ENCODE data around the gene CHD3.

Gene CHD3
- total RNA-seq: 460 to 598 (median 540) reads per million in 3 donors

DNA sequence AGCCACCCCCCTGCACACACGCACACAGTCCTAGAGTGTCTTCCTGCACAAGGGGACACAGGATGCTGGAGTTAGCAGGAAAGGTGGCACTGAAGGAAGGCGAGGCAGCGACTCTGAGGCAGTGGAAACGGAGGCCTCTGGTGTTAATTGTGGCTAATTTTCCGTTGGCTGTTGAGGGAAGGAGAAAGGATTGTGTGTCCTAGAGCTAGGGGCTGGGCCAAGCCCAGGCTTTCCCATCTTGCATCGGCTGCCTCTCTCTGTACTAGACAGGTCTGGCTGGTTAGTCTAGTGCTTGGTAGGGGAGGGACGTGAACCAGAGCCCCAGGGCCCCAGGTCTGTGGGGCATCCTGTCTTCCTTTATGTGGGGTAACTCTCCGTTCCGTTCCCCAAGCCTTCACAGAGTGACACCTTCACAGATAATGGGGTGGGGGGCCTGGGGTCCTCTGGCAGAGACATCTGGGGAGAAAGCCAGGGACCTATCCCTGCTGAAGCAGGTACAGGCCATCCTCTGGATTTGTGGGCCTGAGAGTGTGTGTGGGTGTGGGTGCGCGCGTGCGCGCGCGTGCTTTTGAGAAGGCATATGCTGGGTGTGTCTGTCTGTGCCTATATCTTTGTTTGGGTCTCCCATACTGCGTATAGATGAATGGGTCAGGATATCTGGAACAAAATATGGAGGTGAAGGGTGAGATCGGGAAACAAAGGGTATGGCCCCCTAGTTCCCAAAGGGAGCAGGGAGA lies at the start of gene CHD3:
Gene CHD3 (plus strand): TSS at position 606 of the 737 bp plus-strand sequence. CDS start 212 bp downstream, outside the sequence.
- DNase-seq: peak in 2 of 3 donors; percentile 16 to 17
- no peaks in the 10 kb centered on the region for H3K27me3 ChIP-seq (replicated peaks; ENCODE audit: control insufficient read depth, insufficient read depth, low read length, poor library complexity, severe bottlenecking)
- H3K4me3 ChIP-seq (ENCODE audit: insufficient read depth, low read depth, low read length, poor library complexity, severe bottlenecking): peak within 1 kb of the TSS; percentile 79
- H3K9me3 ChIP-seq (ENCODE audit: control insufficient read depth, low read length): no peaks in the 10 kb centered on the region
- H3K27ac ChIP-seq (ENCODE audit: insufficient read depth, low read length, poor library complexity, severe bottlenecking): peak within 1 kb of the TSS; percentile 87
- peaks cover 20% of the 10 kb centered on the region for H3K4me1 ChIP-seq (ENCODE audit: control insufficient read depth, insufficient read depth, low read length, poor library complexity, severe bottlenecking)
- H3K36me3 ChIP-seq (ENCODE audit: control insufficient read depth, insufficient read depth, low read length): peaks cover 16% of the 10 kb centered on the region

- Histone ChIP-seq H3K27me3 (replicated peaks; ENCODE audit: control insufficient read depth, insufficient read depth, low read length, poor library complexity, severe bottlenecking) (no peaks in the 10 kb centered on the region), H3K27ac (ENCODE audit: insufficient read depth, low read length, poor library complexity, severe bottlenecking) (peak overlapping the region; percentile 59), H3K9me3 (ENCODE audit: control insufficient read depth, low read length) (no peaks in the 10 kb centered on the region), H3K4me1 (ENCODE audit: control insufficient read depth, insufficient read depth, low read length, poor library complexity, severe bottlenecking) (peaks cover 52% of the 10 kb centered on the region), H3K36me3 (ENCODE audit: control insufficient read depth, insufficient read depth, low read length) (peaks cover 8% of the 10 kb centered on the region), H3K4me3 (ENCODE audit: insufficient read depth, low read depth, low read length, poor library complexity, severe bottlenecking) (no peak overlapping the region)
- no peak for DNase-seq
Measured at GRCh38 chr17:7839190-7839875, 49.3 kb upstream of the CHD3 start.

GRCh38 chr17:7839876-7840261 lies 48.7 kb upstream of the CHD3 start:
- H3K36me3 ChIP-seq (ENCODE audit: control insufficient read depth, insufficient read depth, low read length): peaks cover 8% of the 10 kb centered on the region
- H3K27ac ChIP-seq (ENCODE audit: insufficient read depth, low read length, poor library complexity, severe bottlenecking): peak overlapping the region; percentile 100
- DNase-seq: no peak
- peaks cover 58% of the 10 kb centered on the region for H3K4me1 ChIP-seq (ENCODE audit: control insufficient read depth, insufficient read depth, low read length, poor library complexity, severe bottlenecking)
- H3K4me3 ChIP-seq (ENCODE audit: insufficient read depth, low read depth, low read length, poor library complexity, severe bottlenecking): no peak overlapping the region
- H3K27me3 ChIP-seq (replicated peaks; ENCODE audit: control insufficient read depth, insufficient read depth, low read length, poor library complexity, severe bottlenecking): no peaks in the 10 kb centered on the region
- H3K9me3 ChIP-seq (ENCODE audit: control insufficient read depth, low read length): no peaks in the 10 kb centered on the region

DNA sequence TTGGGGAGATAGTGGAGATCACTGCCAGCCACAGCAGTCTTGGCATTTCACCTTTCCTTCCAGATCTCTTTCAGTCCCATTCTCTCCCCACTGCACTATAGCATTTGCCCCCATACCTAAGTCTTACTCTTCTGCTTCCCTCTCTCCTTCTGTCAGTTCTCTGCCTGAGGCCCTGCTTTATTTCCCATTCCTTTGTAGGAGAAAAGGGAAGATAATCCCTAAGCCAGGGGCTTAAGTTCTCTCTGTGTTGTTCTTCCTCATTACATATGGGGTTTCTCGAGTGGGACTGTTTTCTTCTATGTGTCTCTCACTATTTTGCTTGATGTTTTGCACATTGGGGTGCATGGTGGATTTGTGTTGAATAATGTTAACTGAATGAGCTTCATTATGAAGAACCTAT lies 48.1 kb upstream of the CHD3 start:
- peaks cover 11% of the 10 kb centered on the region for H3K36me3 ChIP-seq (ENCODE audit: control insufficient read depth, insufficient read depth, low read length)
- no peak overlapping the region for H3K4me3 ChIP-seq (ENCODE audit: insufficient read depth, low read depth, low read length, poor library complexity, severe bottlenecking)
- H3K27me3 ChIP-seq (replicated peaks; ENCODE audit: control insufficient read depth, insufficient read depth, low read length, poor library complexity, severe bottlenecking): no peaks in the 10 kb centered on the region
- peak overlapping the region; percentile 100 for H3K27ac ChIP-seq (ENCODE audit: insufficient read depth, low read length, poor library complexity, severe bottlenecking)
- DNase-seq: no peak
- peaks cover 60% of the 10 kb centered on the region for H3K4me1 ChIP-seq (ENCODE audit: control insufficient read depth, insufficient read depth, low read length, poor library complexity, severe bottlenecking)
- H3K9me3 ChIP-seq (ENCODE audit: control insufficient read depth, low read length): no peaks in the 10 kb centered on the region

GRCh38 chr17:7840875-7841274 lies 47.7 kb upstream of the CHD3 start:
- peaks cover 14% of the 10 kb centered on the region for H3K36me3 ChIP-seq (ENCODE audit: control insufficient read depth, insufficient read depth, low read length)
- H3K27ac ChIP-seq (ENCODE audit: insufficient read depth, low read length, poor library complexity, severe bottlenecking): peak overlapping the region; percentile 100
- H3K4me3 ChIP-seq (ENCODE audit: insufficient read depth, low read depth, low read length, poor library complexity, severe bottlenecking): peak overlapping the region; percentile 65
- H3K4me1 ChIP-seq (ENCODE audit: control insufficient read depth, insufficient read depth, low read length, poor library complexity, severe bottlenecking): peaks cover 63% of the 10 kb centered on the region
- H3K9me3 ChIP-seq (ENCODE audit: control insufficient read depth, low read length): no peaks in the 10 kb centered on the region
- H3K27me3 ChIP-seq (replicated peaks; ENCODE audit: control insufficient read depth, insufficient read depth, low read length, poor library complexity, severe bottlenecking): no peaks in the 10 kb centered on the region
- DNase-seq: no peak

GRCh38 chr17:7841396-7841914 lies 47.1 kb upstream of the CHD3 start:
- peaks cover 20% of the 10 kb centered on the region for H3K36me3 ChIP-seq (ENCODE audit: control insufficient read depth, insufficient read depth, low read length)
- DNase-seq: peak; percentile 91 to 98 (median 97)
- H3K4me1 ChIP-seq (ENCODE audit: control insufficient read depth, insufficient read depth, low read length, poor library complexity, severe bottlenecking): peaks cover 58% of the 10 kb centered on the region
- peak overlapping the region; percentile 100 for H3K27ac ChIP-seq (ENCODE audit: insufficient read depth, low read length, poor library complexity, severe bottlenecking)
- peak overlapping the region; percentile 65 for H3K4me3 ChIP-seq (ENCODE audit: insufficient read depth, low read depth, low read length, poor library complexity, severe bottlenecking)
- no peaks in the 10 kb centered on the region for H3K27me3 ChIP-seq (replicated peaks; ENCODE audit: control insufficient read depth, insufficient read depth, low read length, poor library complexity, severe bottlenecking)
- no peaks in the 10 kb centered on the region for H3K9me3 ChIP-seq (ENCODE audit: control insufficient read depth, low read length)

DNA sequence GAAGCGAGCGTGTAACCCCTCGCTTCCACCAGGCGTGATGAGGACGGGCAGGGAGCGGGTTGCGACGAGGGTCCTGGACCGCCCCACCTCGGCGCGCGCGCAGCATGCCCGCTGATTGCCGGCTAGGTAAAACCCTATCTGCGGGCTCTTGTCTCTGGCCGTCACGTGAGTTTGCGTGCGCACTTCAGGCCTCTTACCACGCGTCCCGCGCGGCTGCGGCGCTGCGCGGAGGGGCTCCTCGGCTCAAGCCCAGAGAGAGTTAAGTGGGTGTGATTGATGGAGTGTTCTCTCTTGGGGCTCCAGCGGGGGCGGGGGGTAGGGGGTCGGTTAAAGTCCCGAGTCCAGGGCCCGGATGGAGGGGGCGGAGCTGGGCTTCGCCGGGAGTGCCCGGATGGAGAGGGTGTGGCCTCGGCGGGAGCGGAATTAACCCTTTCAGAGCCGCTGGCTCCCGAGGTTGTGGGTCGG lies 46.6 kb upstream of the CHD3 start:
- H3K27me3 ChIP-seq (replicated peaks; ENCODE audit: control insufficient read depth, insufficient read depth, low read length, poor library complexity, severe bottlenecking): no peaks in the 10 kb centered on the region
- DNase-seq: peak; percentile 81 to 84 (median 81)
- peaks cover 53% of the 10 kb centered on the region for H3K4me1 ChIP-seq (ENCODE audit: control insufficient read depth, insufficient read depth, low read length, poor library complexity, severe bottlenecking)
- H3K4me3 ChIP-seq (ENCODE audit: insufficient read depth, low read depth, low read length, poor library complexity, severe bottlenecking): peak overlapping the region; percentile 65
- no peaks in the 10 kb centered on the region for H3K9me3 ChIP-seq (ENCODE audit: control insufficient read depth, low read length)
- H3K36me3 ChIP-seq (ENCODE audit: control insufficient read depth, insufficient read depth, low read length): peaks cover 23% of the 10 kb centered on the region
- H3K27ac ChIP-seq (ENCODE audit: insufficient read depth, low read length, poor library complexity, severe bottlenecking): peak overlapping the region; percentile 100

GRCh38 chr17:7842380-7843256 lies 46.0 kb upstream of the CHD3 start:
- peak; percentile 96 to 98 (median 97) for DNase-seq
- Histone ChIP-seq H3K36me3 (ENCODE audit: control insufficient read depth, insufficient read depth, low read length) (peaks cover 28% of the 10 kb centered on the region), H3K9me3 (ENCODE audit: control insufficient read depth, low read length) (no peaks in the 10 kb centered on the region), H3K4me1 (ENCODE audit: control insufficient read depth, insufficient read depth, low read length, poor library complexity, severe bottlenecking) (peaks cover 46% of the 10 kb centered on the region), H3K27ac (ENCODE audit: insufficient read depth, low read length, poor library complexity, severe bottlenecking) (peak overlapping the region; percentile 100), H3K4me3 (ENCODE audit: insufficient read depth, low read depth, low read length, poor library complexity, severe bottlenecking) (peak overlapping the region; percentile 65), H3K27me3 (replicated peaks; ENCODE audit: control insufficient read depth, insufficient read depth, low read length, poor library complexity, severe bottlenecking) (no peaks in the 10 kb centered on the region)

DNA sequence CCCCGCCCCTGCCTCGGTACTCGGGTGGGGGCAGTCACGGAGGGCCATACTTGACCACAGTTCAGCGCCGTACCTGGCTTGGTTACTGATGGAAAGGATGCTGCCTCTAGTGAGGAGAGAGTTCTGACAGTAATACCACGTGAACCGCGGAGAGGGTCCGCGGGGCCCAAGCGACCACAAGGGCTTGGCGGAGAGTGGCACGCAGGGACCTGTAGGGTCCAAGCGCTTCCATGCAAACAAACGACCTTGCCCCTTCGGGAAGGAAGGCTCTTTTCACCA lies 45.4 kb upstream of the CHD3 start:
- Histone ChIP-seq H3K4me1 (ENCODE audit: control insufficient read depth, insufficient read depth, low read length, poor library complexity, severe bottlenecking) (peaks cover 43% of the 10 kb centered on the region), H3K27me3 (replicated peaks; ENCODE audit: control insufficient read depth, insufficient read depth, low read length, poor library complexity, severe bottlenecking) (no peaks in the 10 kb centered on the region), H3K36me3 (ENCODE audit: control insufficient read depth, insufficient read depth, low read length) (peaks cover 33% of the 10 kb centered on the region), H3K4me3 (ENCODE audit: insufficient read depth, low read depth, low read length, poor library complexity, severe bottlenecking) (peak overlapping the region; percentile 65), H3K9me3 (ENCODE audit: control insufficient read depth, low read length) (no peaks in the 10 kb centered on the region), H3K27ac (ENCODE audit: insufficient read depth, low read length, poor library complexity, severe bottlenecking) (peak overlapping the region; percentile 100)
- DNase-seq: no peak
